Measurements from ENCODE around the gene CCNI2. TPM values are rescaled to one million over a fixed set of nuclear protein-coding genes. Genes with fewer than 3 reads are reported as not detected.

The CCNI2 gene
- total RNA-seq, 1 experiment from 2014 or later = 1.7 TPM

DNA sequence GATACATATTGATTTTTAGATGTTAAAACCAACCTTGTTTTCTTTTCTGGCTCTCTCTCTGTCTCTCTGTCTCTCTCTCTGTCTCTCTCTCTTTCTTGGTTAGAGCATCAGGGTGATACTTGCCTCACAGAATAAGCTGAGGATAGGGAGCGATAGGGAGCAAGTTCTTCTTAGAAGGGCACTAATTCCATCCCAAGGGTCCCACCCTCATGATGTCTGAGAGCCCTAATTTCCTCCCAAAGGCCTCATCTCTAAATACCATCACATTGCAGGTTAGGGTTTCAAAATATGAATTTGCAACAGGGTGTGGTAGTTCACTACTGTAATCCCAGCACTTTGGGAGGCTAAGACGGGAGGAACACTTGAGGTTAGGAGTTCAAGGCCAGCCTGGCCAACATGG lies 5.1 kb upstream of the CCNI2 start:
- Mint-ChIP-seq H3K27me3 (ENCODE audit: low read depth) (peaks cover 38% of the 10 kb centered on the region), H3K36me3 (no peaks in the 10 kb centered on the region), H3K4me3 (no peak overlapping the region), H3K4me1 (peaks cover 10% of the 10 kb centered on the region), H3K27ac (no peak overlapping the region), H3K9me3 (no peaks in the 10 kb centered on the region; the same call in 1 of the 2 replicates)
- TF ChIP-seq NFATC4 (CRISPR knock-in tag; IDR thresholded peaks at IDR 0.05) = no peak
- TF ChIP-seq, protein P1, sequence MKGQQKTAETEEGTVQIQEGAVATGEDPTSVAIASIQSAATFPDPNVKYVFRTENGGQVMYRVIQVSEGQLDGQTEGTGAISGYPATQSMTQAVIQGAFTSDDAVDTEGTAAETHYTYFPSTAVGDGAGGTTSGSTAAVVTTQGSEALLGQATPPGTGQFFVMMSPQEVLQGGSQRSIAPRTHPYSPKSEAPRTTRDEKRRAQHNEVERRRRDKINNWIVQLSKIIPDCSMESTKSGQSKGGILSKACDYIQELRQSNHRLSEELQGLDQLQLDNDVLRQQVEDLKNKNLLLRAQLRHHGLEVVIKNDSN (CRISPR knock-in tag; IDR thresholded peaks at IDR 0.05) = no peak
- no peak for TF ChIP-seq MAX (CRISPR knock-in tag; IDR thresholded peaks at IDR 0.05)
- TF ChIP-seq RORB (CRISPR knock-in tag; IDR thresholded peaks at IDR 0.05) = no peak
- TF ChIP-seq, protein P2, sequence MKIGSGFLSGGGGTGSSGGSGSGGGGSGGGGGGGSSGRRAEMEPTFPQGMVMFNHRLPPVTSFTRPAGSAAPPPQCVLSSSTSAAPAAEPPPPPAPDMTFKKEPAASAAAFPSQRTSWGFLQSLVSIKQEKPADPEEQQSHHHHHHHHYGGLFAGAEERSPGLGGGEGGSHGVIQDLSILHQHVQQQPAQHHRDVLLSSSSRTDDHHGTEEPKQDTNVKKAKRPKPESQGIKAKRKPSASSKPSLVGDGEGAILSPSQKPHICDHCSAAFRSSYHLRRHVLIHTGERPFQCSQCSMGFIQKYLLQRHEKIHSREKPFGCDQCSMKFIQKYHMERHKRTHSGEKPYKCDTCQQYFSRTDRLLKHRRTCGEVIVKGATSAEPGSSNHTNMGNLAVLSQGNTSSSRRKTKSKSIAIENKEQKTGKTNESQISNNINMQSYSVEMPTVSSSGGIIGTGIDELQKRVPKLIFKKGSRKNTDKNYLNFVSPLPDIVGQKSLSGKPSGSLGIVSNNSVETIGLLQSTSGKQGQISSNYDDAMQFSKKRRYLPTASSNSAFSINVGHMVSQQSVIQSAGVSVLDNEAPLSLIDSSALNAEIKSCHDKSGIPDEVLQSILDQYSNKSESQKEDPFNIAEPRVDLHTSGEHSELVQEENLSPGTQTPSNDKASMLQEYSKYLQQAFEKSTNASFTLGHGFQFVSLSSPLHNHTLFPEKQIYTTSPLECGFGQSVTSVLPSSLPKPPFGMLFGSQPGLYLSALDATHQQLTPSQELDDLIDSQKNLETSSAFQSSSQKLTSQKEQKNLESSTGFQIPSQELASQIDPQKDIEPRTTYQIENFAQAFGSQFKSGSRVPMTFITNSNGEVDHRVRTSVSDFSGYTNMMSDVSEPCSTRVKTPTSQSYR (CRISPR knock-in tag; IDR thresholded peaks at IDR 0.05) = no peak
- no peak for TF ChIP-seq IRF2 (CRISPR knock-in tag; IDR thresholded peaks at IDR 0.05; ENCODE audit: borderline replicate concordance, low read depth)
- TF ChIP-seq ZNF416 (CRISPR knock-in tag; IDR thresholded peaks at IDR 0.05) = no peak
- no peak for TF ChIP-seq E2F5 (CRISPR knock-in tag; IDR thresholded peaks at IDR 0.05)
- no peak for TF ChIP-seq PRDM15 (CRISPR knock-in tag; IDR thresholded peaks at IDR 0.05)
- TF ChIP-seq TCF7 (CRISPR knock-in tag; IDR thresholded peaks at IDR 0.05; ENCODE audit: low read depth) = no peak
- no peak for ATAC-seq
- POLR2A ChIA-PET = no interaction called here
- CTCF ChIA-PET = no interaction called here
- DNase-seq (ENCODE audit: low spot score) = no peak

- Mint-ChIP-seq H3K4me3 (no peak overlapping the region), H3K9me3 (no peaks in the 10 kb centered on the region; the same call in 1 of the 2 replicates), H3K27me3 (ENCODE audit: low read depth) (peaks cover 38% of the 10 kb centered on the region), H3K27ac (no peak overlapping the region), H3K36me3 (no peaks in the 10 kb centered on the region), H3K4me1 (peaks cover 9% of the 10 kb centered on the region)
- ChIA-PET POLR2A (no interaction called here), CTCF (no interaction called here)
- ATAC-seq = no peak
- no peak for DNase-seq (ENCODE audit: low spot score)
- TF ChIP-seq MYBL2 (CRISPR knock-in tag; IDR thresholded peaks at IDR 0.05) (no peak), NR3C1 (CRISPR knock-in tag; conservative IDR thresholded peaks at IDR 0.05; ENCODE audit: low read depth) (no peak), JAZF1 (CRISPR knock-in tag; IDR thresholded peaks at IDR 0.05) (no peak), CREM (CRISPR knock-in tag; IDR thresholded peaks at IDR 0.05) (no peak), SMAD3 (CRISPR knock-in tag; IDR thresholded peaks at IDR 0.05; ENCODE audit: borderline replicate concordance) (no peak), AR (CRISPR knock-in tag; IDR thresholded peaks at IDR 0.05) (no peak), STAT6 (CRISPR knock-in tag; conservative IDR thresholded peaks at IDR 0.05; ENCODE audit: low read depth) (no peak), SOX15 (CRISPR knock-in tag; IDR thresholded peaks at IDR 0.05) (no peak), ELF4 (CRISPR knock-in tag; IDR thresholded peaks at IDR 0.05; ENCODE audit: low read depth) (no peak)
- TF ChIP-seq, protein P3, sequence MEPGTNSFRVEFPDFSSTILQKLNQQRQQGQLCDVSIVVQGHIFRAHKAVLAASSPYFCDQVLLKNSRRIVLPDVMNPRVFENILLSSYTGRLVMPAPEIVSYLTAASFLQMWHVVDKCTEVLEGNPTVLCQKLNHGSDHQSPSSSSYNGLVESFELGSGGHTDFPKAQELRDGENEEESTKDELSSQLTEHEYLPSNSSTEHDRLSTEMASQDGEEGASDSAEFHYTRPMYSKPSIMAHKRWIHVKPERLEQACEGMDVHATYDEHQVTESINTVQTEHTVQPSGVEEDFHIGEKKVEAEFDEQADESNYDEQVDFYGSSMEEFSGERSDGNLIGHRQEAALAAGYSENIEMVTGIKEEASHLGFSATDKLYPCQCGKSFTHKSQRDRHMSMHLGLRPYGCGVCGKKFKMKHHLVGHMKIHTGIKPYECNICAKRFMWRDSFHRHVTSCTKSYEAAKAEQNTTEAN (CRISPR knock-in tag; IDR thresholded peaks at IDR 0.05) = no peak
Observed at GRCh38 chr5:132742626-132743025, 4.6 kb upstream of the CCNI2 start.

Data from WTC11 (cell line).